ENCODE data around the gene JAKMIP1.
A peak's percentile ranks its signal among the peaks of the same experiment; 100 is the strongest.
"Not testable (repeated sequence)": the region's sequence is repeated elsewhere in the genome, so short reads cannot be mapped to it uniquely, and the experiment has no call there.

JAKMIP1 gene

GRCh38 chr4:6017800-6018199 is 182.5 kb downstream of the JAKMIP1 start:
- no peak for DNase-seq (ENCODE audit: low spot score)

DNA sequence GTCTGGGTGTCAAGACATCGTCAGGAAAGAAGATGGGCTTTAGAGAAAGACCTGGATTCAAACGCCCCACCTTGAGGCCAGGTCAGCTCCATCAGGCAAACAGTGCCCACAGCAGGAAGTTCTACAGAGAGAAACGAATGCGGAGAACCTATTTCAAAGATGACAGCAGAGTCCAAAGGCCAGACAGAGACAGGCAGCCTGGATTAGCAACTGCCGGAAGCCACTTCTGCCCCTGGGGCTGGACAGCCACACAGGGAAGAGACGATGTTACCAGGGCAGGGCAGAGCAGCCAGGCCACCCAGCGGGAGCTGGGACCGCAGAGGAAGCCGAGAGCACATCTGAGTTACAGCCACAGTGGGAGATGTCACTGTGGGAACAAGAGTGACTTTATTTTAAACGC is 183.3 kb downstream of the JAKMIP1 start:
- no peak for DNase-seq (ENCODE audit: low spot score)

GRCh38 chr4:6013564-6013963 is 186.8 kb downstream of the JAKMIP1 start:
- no peak for DNase-seq (ENCODE audit: low spot score)

- DNase-seq (ENCODE audit: low spot score), result no peak
Measured at GRCh38 chr4:6012200-6012599, 188.1 kb downstream of the JAKMIP1 start.

- DNase-seq (ENCODE audit: low spot score), result peak; percentile 61
Measured at GRCh38 chr4:6011686-6012085, 188.7 kb downstream of the JAKMIP1 start.

DNA sequence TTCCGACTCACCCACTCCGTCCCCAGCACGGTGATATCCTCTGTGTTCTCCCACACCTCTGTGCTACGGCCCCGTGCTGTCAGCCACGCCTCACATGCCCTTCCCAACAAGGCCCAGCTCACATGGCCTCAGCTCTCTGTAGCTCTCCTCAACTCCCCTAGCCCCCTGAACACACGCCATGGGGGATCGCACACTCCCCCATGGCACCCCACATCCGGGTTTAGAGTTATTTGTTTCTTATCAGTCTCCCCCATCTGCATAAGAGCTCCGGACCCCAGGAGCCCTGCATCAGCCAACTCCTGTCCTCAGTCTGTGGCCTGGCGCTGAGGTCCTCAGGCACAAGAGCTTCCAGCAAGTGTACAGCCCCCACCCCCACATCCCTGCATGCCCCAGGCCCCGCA is 189.1 kb downstream of the JAKMIP1 start:
- no peak for DNase-seq (ENCODE audit: low spot score)

DNA sequence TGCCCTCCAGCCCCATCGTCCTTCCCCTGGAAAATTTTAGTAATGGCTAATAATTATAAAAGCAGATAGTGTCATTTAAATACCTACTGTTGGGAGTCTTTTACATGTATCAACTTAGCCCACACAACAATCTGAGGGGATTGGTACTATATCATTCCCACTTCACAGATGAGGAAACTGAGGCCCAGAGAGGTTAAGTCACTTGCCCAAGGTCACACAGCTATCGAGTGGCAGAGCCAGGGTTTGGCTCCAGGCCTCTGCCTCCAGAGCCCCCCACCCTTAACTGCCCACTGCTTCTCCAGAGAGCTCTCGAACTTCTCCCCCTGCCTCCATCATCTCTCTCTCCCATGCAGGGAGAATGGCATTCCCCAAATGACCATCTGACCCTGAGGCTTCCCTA is 189.6 kb downstream of the JAKMIP1 start:
- no peak for DNase-seq (ENCODE audit: low spot score)

GRCh38 chr4:6009452-6009851 is 190.9 kb downstream of the JAKMIP1 start:
- no peak for DNase-seq (ENCODE audit: low spot score)

GRCh38 chr4:6008766-6009385 is 191.5 kb downstream of the JAKMIP1 start:
- no peak for DNase-seq (ENCODE audit: low spot score)

DNA sequence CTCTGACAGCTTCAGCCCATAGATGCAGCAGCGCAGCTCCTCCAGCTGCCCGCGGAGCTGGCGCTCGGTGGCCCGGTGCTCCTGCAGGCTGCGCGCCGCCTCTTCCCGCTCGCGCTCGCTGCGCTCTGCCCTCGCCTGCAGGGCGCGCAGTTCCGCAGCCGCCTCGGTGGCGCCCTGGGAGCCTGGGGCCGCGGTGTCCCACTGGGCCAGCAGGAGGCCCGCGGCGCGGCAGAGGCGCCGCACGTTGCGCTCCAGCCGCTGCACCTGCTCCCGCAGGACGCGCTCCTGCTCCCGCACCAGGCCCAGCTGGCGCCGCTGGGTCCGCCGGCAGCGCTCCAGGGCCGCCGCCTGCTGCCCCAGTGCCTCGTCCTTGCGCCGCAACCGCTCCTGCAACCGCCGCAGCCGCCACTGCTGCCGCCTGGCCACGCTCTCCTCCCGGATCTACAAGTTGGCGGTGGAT is 192.2 kb downstream of the JAKMIP1 start:
- DNase-seq (ENCODE audit: low spot score), result no peak

- no peak for DNase-seq (ENCODE audit: low spot score)
Measured at GRCh38 chr4:6005175-6005574, 195.2 kb downstream of the JAKMIP1 start.

DNA sequence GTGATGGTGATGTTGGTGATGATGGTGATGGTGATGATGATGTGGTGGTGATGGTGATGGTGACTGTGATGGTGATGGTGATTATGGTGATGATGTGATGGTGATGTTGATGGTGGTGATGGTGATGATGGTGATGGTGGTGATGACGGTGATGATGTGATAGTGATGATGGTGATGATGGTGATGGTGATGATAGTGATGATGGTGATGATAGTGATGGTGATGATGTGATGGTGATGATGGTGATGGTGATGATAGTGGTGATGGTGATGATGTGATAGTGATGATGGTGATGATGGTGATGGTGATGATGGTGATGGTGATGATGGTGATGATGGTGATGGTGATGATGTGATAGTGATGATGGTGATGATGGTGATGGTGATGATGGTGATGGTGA is 196.9 kb downstream of the JAKMIP1 start:
- DNase-seq (ENCODE audit: low spot score), result not testable (repeated sequence)

DNA sequence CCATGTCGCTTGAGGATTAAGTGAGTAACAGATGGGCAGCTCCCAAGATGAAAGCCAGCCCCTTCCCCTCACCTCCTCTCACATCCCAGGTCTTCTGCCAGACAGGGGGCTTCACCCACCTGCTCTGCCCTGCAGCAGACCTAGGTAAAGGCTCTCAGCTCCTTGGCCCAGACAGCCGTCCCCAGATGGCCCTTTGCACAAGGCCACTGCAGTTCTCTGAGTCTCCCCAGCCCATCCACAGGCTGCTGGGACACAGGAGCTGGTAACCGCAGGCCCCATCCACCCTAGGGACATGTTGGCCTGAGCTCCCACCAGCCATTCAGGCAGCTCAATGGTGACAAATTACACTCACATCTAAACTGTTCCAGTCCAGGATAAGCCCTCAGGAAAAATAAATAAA is 197.4 kb downstream of the JAKMIP1 start:
- DNase-seq (ENCODE audit: low spot score), result no peak

GRCh38 chr4:6002492-6002833 is 197.9 kb downstream of the JAKMIP1 start:
- DNase-seq (ENCODE audit: low spot score), result no peak

GRCh38 chr4:6001680-6002491 is 198.5 kb downstream of the JAKMIP1 start:
- DNase-seq (ENCODE audit: low spot score), result peak; percentile 94

DNA sequence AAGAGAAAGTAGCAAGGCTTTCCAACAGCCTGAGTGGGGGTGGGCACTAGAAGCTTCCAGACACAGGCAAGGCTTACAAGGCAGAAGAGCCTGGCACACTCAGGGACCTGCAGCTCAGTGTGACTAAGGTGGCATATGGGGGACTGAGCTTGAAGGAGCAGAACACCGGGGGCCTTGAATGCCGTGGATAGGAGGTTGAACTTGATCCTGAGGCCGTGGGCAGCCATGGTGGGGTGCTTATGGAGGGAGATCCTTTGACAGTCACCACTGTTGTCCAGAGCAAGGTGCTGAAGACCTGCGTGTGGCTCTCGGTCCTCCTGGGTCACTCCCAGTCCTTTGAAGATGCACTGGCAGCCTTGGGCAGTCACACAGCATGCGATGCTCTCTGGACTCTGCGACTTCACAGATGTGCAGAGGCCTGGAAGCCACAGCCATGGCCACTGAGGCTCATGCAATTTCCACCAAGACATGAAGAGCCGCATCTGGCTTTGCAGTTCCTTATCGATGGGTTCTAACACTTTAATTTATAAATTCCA is 200.5 kb downstream of the JAKMIP1 start:
- no peak for DNase-seq (ENCODE audit: low spot score)

- no peak for DNase-seq (ENCODE audit: low spot score)
Measured at GRCh38 chr4:5999356-5999755, 201.0 kb downstream of the JAKMIP1 start.

GRCh38 chr4:5998333-5998936 is 201.9 kb downstream of the JAKMIP1 start:
- peak; percentile 85 for DNase-seq (ENCODE audit: low spot score)

DNA sequence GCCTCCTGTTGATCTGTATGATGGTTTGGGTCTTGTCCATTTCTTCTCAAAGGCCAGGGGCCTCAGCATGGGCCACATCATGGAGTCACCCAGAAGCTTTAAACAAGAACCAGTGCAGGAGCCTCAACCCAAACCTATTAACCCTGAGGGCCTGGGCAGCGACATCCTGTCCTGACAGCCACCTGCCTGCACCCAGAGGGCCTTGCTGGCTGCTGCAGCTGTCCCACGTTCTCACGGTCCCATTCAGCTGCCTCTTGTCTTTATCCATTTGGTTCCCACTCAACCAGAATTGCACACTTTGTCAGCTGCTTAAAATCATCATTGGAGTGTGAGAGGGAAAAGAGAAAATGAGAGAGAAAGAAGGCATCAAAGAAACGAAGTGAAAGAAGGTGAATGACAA is 203.7 kb downstream of the JAKMIP1 start:
- no peak for DNase-seq (ENCODE audit: low spot score)

GRCh38 chr4:5995901-5996623 is 204.3 kb downstream of the JAKMIP1 start:
- DNase-seq (ENCODE audit: low spot score), result no peak

DNA sequence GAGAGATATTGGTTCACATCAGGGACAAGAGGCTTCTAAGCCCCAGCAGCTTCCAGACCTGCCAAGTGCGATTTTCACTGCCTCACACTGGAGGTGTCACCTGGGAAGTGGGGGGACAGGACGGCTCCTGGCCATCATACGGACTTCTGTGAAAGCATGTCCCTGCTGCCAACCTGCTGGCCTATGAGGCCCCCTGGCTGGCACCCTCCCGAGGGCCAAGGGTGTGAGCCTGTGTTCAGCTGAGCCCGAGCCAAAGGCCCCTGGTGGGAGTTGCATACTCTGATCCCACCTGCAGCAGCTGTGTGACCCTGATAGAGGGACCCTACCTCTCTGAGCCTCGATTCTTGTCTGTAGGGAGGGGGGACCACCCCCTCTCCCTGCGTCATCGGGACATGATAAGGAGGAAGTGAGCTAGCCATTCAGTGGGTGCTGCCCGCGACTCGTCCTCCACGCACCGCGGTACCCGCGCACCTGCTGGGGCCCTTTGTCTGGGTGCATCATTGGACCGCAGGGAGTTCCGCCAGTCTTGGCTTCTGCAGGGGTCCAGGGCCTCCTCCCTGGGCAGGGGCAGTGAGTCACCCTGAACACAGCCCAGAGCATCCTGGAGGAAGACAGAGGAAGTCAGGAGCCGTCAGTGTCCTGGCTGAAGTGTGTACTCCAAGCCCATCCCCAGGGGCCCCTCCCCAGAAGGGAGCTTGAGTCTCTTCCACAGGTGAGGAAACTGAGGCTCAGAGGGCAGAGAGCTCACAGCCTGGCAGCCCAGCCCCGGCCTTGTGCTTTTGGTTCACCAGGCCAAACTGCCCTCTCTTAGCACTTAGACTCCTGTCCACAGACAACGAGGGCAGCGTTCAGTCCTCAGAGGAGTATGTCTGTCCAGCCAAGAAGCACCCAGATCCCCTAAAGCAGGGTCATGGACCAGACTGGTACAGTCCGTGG is 206.2 kb downstream of the JAKMIP1 start:
- DNase-seq (ENCODE audit: low spot score), result no peak

Measured in SK-N-DZ (cell line).